Measurements from ENCODE around the gene AOX1. TPM values are rescaled to one million over a fixed set of nuclear protein-coding genes. Genes with fewer than 3 reads are reported as not detected.

AOX1 gene
- total RNA-seq, 2 experiments from 2014 or later, result not detected

- TF ChIP-seq, protein P1, sequence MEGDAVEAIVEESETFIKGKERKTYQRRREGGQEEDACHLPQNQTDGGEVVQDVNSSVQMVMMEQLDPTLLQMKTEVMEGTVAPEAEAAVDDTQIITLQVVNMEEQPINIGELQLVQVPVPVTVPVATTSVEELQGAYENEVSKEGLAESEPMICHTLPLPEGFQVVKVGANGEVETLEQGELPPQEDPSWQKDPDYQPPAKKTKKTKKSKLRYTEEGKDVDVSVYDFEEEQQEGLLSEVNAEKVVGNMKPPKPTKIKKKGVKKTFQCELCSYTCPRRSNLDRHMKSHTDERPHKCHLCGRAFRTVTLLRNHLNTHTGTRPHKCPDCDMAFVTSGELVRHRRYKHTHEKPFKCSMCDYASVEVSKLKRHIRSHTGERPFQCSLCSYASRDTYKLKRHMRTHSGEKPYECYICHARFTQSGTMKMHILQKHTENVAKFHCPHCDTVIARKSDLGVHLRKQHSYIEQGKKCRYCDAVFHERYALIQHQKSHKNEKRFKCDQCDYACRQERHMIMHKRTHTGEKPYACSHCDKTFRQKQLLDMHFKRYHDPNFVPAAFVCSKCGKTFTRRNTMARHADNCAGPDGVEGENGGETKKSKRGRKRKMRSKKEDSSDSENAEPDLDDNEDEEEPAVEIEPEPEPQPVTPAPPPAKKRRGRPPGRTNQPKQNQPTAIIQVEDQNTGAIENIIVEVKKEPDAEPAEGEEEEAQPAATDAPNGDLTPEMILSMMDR (IDR thresholded peaks at IDR 0.05), result no peak
- H3K36me3 ChIP-seq (ENCODE audit: insufficient read depth, low read length), result no peaks in the 10 kb centered on the region
- Mint-ChIP-seq H3K27me3 (no peaks in the 10 kb centered on the region), H3K27ac (no peak overlapping the region), H3K4me3 (no peak overlapping the region), H3K4me1 (ENCODE audit: low read depth) (peaks cover 8% of the 10 kb centered on the region), H3K9me3 (no peaks in the 10 kb centered on the region), H3K36me3 (ENCODE audit: low read depth) (no peaks in the 10 kb centered on the region)
- no peak for ATAC-seq (ENCODE audit: poor library complexity)
- no peaks in the 10 kb centered on the region for H3K9me3 ChIP-seq (ENCODE audit: control insufficient read depth in 1 of 2, insufficient read depth in 1 of 2, low read length in 2 of 2)
- DNase-seq, result no peak
- CTCF ChIA-PET, result no interaction called here
- no peaks in the 10 kb centered on the region for H3K4me1 ChIP-seq (ENCODE audit: insufficient read depth, low read length)
- no peak overlapping the region for H3K27ac ChIP-seq (ENCODE audit: low read depth in 1 of 2, low read length in 2 of 2)
- intact Hi-C loops (cut with DNase I, micrococcal nuclease), result no loop called here
- no peaks in the 10 kb centered on the region for H3K27me3 ChIP-seq (ENCODE audit: control insufficient read depth in 1 of 2, insufficient read depth in 2 of 2, low read length in 2 of 2)
- no peak overlapping the region for H3K4me3 ChIP-seq (ENCODE audit: low read length)
- POLR2A ChIA-PET, result no interaction called here
These were observed 84.5 kb downstream of the AOX1 start for GRCh38 chr2:200670313-200670712.

- POLR2A ChIA-PET, result no interaction called here
- no peaks in the 10 kb centered on the region for H3K27me3 Mint-ChIP-seq
These were observed 84.9 kb downstream of the AOX1 start for GRCh38 chr2:200670751-200671150.

GRCh38 chr2:200673191-200673590 lies 87.4 kb downstream of the AOX1 start:
- no peak for DNase-seq
- H3K4me3 Mint-ChIP-seq, result no peak overlapping the region

More at GRCh38 chr2:200670751-200671150, 84.9 kb downstream of the AOX1 start:
- CTCF ChIA-PET, result no interaction called here
- Histone ChIP-seq H3K4me1 (ENCODE audit: insufficient read depth, low read length) (no peaks in the 10 kb centered on the region), H3K36me3 (ENCODE audit: insufficient read depth, low read length) (no peaks in the 10 kb centered on the region), H3K27ac (ENCODE audit: low read depth in 1 of 2, low read length in 2 of 2) (no peak overlapping the region), H3K4me3 (ENCODE audit: low read length) (no peak overlapping the region), H3K9me3 (ENCODE audit: control insufficient read depth in 1 of 2, insufficient read depth in 1 of 2, low read length in 2 of 2) (no peaks in the 10 kb centered on the region), H3K27me3 (ENCODE audit: control insufficient read depth in 1 of 2, insufficient read depth in 2 of 2, low read length in 2 of 2) (no peaks in the 10 kb centered on the region)
- H3K4me1 Mint-ChIP-seq (ENCODE audit: low read depth), result peaks cover 8% of the 10 kb centered on the region
- H3K36me3 Mint-ChIP-seq (ENCODE audit: low read depth), result no peaks in the 10 kb centered on the region
- TF ChIP-seq, protein P1 (IDR thresholded peaks at IDR 0.05), result no peak
- ATAC-seq (ENCODE audit: poor library complexity), result no peak
- DNase-seq, result no peak
- H3K27ac Mint-ChIP-seq, result no peak overlapping the region
- intact Hi-C loops (cut with DNase I, micrococcal nuclease), result no loop called here
- H3K9me3 Mint-ChIP-seq, result no peaks in the 10 kb centered on the region
- H3K4me3 Mint-ChIP-seq, result no peak overlapping the region

More at GRCh38 chr2:200673191-200673590, 87.4 kb downstream of the AOX1 start:
- ChIA-PET POLR2A (no interaction called here), CTCF (no interaction called here)
- TF ChIP-seq, protein P1 (IDR thresholded peaks at IDR 0.05), result no peak
- Histone ChIP-seq H3K4me1 (ENCODE audit: insufficient read depth, low read length) (no peaks in the 10 kb centered on the region), H3K4me3 (ENCODE audit: low read length) (no peak overlapping the region), H3K27me3 (ENCODE audit: control insufficient read depth in 1 of 2, insufficient read depth in 2 of 2, low read length in 2 of 2) (no peaks in the 10 kb centered on the region), H3K36me3 (ENCODE audit: insufficient read depth, low read length) (no peaks in the 10 kb centered on the region), H3K9me3 (ENCODE audit: control insufficient read depth in 1 of 2, insufficient read depth in 1 of 2, low read length in 2 of 2) (no peaks in the 10 kb centered on the region), H3K27ac (ENCODE audit: low read depth in 1 of 2, low read length in 2 of 2) (no peak overlapping the region)
- intact Hi-C loops (cut with DNase I, micrococcal nuclease), result no loop called here
- no peak for ATAC-seq (ENCODE audit: poor library complexity)
- Mint-ChIP-seq H3K9me3 (no peaks in the 10 kb centered on the region), H3K27me3 (no peaks in the 10 kb centered on the region), H3K27ac (no peak overlapping the region), H3K4me1 (ENCODE audit: low read depth) (peaks cover 8% of the 10 kb centered on the region), H3K36me3 (ENCODE audit: low read depth) (no peaks in the 10 kb centered on the region)

Measured in CD4-positive, alpha-beta T cell (primary cell).